Astrocyte of the cerebellum (primary cell): ENCODE measurements around the gene SLC34A1.
"Not testable (repeated sequence)": the region's sequence is repeated elsewhere in the genome, so short reads cannot be mapped to it uniquely, and the experiment has no call there.

Experiments
- DNase-seq: peaks from one replicate; pipeline ENCODE4 v3.0.0-alpha.2; 2011; ENCODE audit warnings: low read depth
- H3K4me3 ChIP-seq: 2 replicates; pipeline ENCODE4 v1.5.1; 2011; ENCODE audit warnings: mild to moderate bottlenecking, low read depth, low read length, moderate library complexity
- in situ Hi-C: cut with HindIII; loops from 2 replicates; pipeline ENCODE4 v1.10.0; 2017; ENCODE audit warnings: low sequenced_read_pairs
- TF ChIP-seq, protein P1 (sequence below): IDR thresholded peaks from 2 replicates; pipeline ENCODE4 v1.5.1; 2012; ENCODE audit warnings: low read length, low read depth, moderate library complexity, mild to moderate bottlenecking; ENCODE audit errors: missing control alignments

The SLC34A1 gene

DNA sequence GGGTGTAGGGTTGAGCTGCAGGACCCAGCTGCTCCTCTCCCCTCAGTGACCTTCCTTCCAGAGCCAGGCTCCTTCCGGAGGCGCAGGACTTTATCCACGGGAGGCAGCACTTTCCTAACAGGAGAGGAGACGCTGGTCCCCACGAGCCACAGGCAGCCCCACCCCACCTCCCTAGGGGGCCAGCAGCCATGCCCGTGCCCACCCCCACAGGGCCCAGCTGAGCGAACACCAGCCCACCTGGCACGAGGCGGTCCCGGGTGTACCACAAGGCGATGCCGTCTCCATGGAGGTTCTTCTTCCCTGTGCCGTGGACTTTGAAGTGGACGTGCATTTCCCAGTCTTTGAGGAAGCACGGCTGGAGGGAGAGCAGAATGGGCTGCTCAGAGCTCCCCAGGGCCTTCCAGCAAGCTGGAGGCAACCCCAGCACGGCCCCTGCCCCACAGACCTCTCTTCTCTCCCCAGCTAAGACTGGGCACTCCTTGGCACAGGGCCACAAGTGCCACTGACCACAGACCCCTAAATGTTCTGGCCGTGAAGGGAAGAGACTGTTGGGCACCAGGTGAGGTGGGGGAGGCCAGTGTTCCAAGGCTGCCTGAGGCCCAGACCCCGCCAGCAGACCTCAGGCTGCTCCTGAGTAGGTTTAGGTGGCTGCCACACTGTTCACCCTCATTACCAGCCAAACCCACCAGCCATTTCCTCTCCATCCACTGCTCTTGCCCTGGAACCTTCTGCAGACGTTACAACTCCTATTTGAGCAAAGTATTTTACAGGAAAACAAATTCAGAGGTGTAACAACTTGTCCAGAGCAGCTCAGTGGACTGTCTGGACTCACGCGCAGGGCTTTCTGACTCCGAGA, 45.8 kb upstream of the SLC34A1 start:
- DNase-seq = no peak
- TF ChIP-seq, protein P1, sequence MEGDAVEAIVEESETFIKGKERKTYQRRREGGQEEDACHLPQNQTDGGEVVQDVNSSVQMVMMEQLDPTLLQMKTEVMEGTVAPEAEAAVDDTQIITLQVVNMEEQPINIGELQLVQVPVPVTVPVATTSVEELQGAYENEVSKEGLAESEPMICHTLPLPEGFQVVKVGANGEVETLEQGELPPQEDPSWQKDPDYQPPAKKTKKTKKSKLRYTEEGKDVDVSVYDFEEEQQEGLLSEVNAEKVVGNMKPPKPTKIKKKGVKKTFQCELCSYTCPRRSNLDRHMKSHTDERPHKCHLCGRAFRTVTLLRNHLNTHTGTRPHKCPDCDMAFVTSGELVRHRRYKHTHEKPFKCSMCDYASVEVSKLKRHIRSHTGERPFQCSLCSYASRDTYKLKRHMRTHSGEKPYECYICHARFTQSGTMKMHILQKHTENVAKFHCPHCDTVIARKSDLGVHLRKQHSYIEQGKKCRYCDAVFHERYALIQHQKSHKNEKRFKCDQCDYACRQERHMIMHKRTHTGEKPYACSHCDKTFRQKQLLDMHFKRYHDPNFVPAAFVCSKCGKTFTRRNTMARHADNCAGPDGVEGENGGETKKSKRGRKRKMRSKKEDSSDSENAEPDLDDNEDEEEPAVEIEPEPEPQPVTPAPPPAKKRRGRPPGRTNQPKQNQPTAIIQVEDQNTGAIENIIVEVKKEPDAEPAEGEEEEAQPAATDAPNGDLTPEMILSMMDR = no peak
- H3K4me3 ChIP-seq = no peak overlapping the region
- in situ Hi-C loops = no loop called here

- no peak overlapping the region for H3K4me3 ChIP-seq
- TF ChIP-seq, protein P1 = no peak
- in situ Hi-C loops = no loop called here
- no peak for DNase-seq
Measured at GRCh38 chr5:177339107-177339638, 45.1 kb upstream of the SLC34A1 start.

GRCh38 chr5:177343000-177343399, 41.2 kb upstream of the SLC34A1 start:
- H3K4me3 ChIP-seq, in situ Hi-C loops: not testable (repeated sequence)

DNA sequence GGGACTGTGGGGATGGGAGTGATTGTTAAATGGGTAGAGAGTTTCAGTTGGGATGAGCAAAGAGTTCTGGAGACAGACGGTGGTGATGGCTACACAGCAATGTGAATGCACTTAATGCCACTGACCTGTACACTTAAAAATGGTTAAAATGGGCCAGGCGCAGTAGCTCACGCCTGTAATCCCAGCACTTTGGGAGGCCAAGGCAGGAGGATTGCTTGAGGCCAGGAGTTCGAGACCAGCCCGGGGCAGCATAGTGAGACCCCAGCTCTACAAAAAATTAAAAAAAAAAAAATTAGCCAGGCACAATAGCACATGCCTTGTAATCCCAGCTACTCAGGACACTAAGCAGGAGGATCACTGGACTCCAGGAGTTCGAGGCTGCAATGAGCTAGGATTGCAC, 40.5 kb upstream of the SLC34A1 start:
- no peak overlapping the region for H3K4me3 ChIP-seq
- TF ChIP-seq, protein P1 = no peak
- DNase-seq = no peak
- in situ Hi-C loops = no loop called here

More at GRCh38 chr5:177343000-177343399, 41.2 kb upstream of the SLC34A1 start:
- not testable (repeated sequence) for DNase-seq

DNA sequence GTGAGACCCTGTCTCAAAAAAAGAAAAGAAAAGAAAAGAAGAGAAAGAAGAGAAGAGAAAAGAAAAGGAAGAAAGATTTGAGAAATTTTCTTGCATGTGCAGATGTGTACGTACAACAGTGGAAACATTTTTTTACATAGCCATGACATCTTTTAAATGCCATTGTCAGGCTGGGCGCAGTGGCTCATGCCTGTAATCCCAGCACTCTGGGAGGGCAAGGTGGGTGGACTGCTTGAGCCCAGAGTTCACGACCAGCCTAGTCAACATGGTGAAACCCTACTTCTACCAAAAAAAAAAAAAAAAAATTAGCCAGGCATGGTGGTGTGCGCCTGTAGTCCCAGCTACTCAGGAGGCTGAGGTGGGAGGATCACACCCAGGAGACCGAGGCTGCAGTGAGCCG, 39.3 kb upstream of the SLC34A1 start:
- in situ Hi-C loops = loop anchor here (5.0 kb wide), 1 partner anchor 62 kb away; the partner anchor contains the start of gene F12

DNA sequence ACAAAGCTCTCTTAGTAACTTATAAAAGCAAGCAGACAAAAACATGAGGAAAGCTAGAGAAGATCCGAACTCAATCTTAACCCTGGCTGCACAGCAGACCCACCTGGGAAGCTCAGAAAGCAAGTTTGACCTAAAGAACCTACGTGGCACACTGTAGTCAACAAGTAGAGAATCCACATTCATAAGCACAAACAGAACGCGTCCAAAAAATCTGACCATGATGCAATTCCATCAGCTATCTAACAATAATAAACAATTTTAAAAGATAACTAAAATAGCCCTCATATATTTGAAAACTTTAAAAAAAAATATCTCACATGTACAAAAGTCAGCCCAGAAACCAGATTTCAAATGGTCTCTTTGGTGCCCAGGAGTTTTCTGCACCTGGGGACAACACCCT, 37.4 kb upstream of the SLC34A1 start:
- H3K4me3 ChIP-seq = no peak overlapping the region
- TF ChIP-seq, protein P1 = no peak
- in situ Hi-C loops = loop anchor here (5.0 kb wide), 1 partner anchor 60 kb away; the partner anchor contains the start of gene F12
- no peak for DNase-seq

More for the DNA sequence above, 39.3 kb upstream of the SLC34A1 start:
- TF ChIP-seq, protein P1 = no peak
- H3K4me3 ChIP-seq = no peak overlapping the region
- no peak for DNase-seq

- in situ Hi-C loops = loop anchor here (5.0 kb wide), 1 partner anchor 60 kb away; the partner anchor contains the start of gene F12
- TF ChIP-seq, protein P1 = no peak
- no peak for DNase-seq
- no peak overlapping the region for H3K4me3 ChIP-seq
Measured at GRCh38 chr5:177347699-177348098, 36.5 kb upstream of the SLC34A1 start.
